ENCODE data around the gene HMGCS2. TPM values are rescaled to one million over a fixed set of nuclear protein-coding genes. Genes with fewer than 3 reads are reported as not detected.

HMGCS2 gene
- total and polyA plus RNA-seq, 9 of the 15 experiments (the other 6 are each of a cell fraction or from before 2014, with no cell fraction given) = 0.13 TPM; not detected in 8

DNA sequence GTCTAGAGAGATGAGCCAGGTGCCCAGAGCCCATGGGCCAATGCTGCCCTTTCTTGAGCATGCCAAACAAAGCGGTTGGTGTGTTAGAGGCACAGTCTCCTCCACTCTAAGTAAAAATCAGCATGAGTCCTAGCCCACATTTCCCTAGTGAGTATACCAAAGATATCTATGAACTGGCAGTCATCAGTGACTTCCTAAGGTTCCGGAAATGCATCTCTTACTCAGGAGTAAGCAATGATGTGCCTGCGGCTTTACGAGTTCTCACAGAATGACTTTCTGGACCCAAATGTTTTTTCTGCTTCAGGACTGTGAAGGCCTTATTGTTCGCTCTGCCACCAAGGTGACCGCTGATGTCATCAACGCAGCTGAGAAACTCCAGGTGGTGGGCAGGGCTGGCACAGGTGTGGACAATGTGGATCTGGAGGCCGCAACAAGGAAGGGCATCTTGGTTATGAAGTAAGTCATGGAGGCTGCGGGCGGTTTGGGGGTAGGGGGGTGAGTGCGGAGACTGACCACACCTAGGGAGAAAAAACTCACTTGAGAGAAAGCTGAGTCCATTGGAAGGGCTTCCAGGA is 47.8 kb downstream of the HMGCS2 start:
- Histone ChIP-seq H3K27me3 (ENCODE audit: control insufficient read depth in 2 of 2, insufficient read depth in 2 of 2, low read length in 2 of 2) (no peaks in the 10 kb centered on the region), H3K79me2 (ENCODE audit: control insufficient read depth, insufficient read depth, low read length) (peaks cover 34% of the 10 kb centered on the region; the same call in 2 of the 3 replicates), H2AFZ (ENCODE audit: low read depth, low read length) (no peak overlapping the region), H3K36me3 (ENCODE audit: control insufficient read depth, insufficient read depth, low read length) (peaks cover 14% of the 10 kb centered on the region), H4K20me1 (replicated peaks; ENCODE audit: control insufficient read depth, insufficient read depth, low read length) (peaks cover 28% of the 10 kb centered on the region; the same call in 1 of the 2 replicates), H3K4me2 (ENCODE audit: insufficient read depth, low read length) (no peak overlapping the region), H3K9me3 (replicated peaks; ENCODE audit: control insufficient read depth, insufficient read depth, low read depth, low read length) (no peaks in the 10 kb centered on the region), H3K4me1 (replicated peaks in 1 of 2; ENCODE audit: control insufficient read depth in 2 of 2, insufficient read depth in 2 of 2, low read length in 2 of 2) (peaks cover 0 to 3% of the 10 kb centered on the region in 2 experiments; a peak in 1 of 5 replicates), H3K9me1 (ENCODE audit: control insufficient read depth, insufficient read depth, low read length) (no peaks in the 10 kb centered on the region), H3K27ac (ENCODE audit: extremely low read depth, low read depth, low read length) (no peak overlapping the region), H3K9ac (ENCODE audit: insufficient read depth in 1 of 2, low read depth in 2 of 2, low read length in 2 of 2) (no peak overlapping the region), H3K4me3 (no peak overlapping the region)
- CTCF ChIA-PET (ENCODE audit: low intra/inter-chr PET ratio) = no interaction called here
- POLR2A ChIA-PET = interaction anchor here (3.3 kb wide), 1 partner anchor 12 kb away, joined by 10 read pairs; no protein-coding TSS in a partner anchor
- no peak for TF ChIP-seq HDAC8 (tag; IDR thresholded peaks at IDR 0.05)
- 0 out of 2 replicates have a peak, but pooled peaks have one; percentile 24 for TF ChIP-seq RBFOX2 (IDR thresholded peaks at IDR 0.05; ENCODE audit: low read depth, low read length)
- ATAC-seq (no peak), DNase-seq (ENCODE audit: extremely low read depth in 1 of 4, low spot score in 3 of 4) (no peak), FAIRE-seq (no peak)
- in situ Hi-C loops (cut with MboI) (no loop called here), intact Hi-C loops (cut with micrococcal nuclease) (no loop called here)
- no TSS peak for BruUV-seq (replicated peaks)
- 63% methylated on average over 11 of the region's 11 CpGs for WGBS (ENCODE audit: insufficient coverage, low coverage, missing lambda C conversion rate)

DNA sequence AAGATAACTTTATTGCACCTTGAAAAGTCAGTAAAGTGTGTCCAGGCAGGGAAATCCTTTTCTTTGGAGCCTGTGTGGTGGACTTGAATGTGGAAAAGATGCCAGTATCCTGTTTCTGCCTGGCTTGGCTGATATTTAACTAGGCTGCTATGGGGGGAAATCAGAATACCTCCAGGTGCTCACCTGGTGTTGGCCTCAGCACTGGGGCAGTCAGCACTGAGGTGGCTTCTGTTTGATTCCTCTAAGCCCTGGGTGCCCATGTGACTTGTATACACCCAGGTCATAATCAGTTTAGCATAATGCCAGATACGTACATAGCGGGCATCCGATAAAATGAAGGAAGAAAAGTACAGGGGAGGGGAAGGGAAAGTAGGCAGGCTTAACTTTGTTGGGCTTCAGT is 49.7 kb downstream of the HMGCS2 start:
- Histone ChIP-seq H3K9ac (ENCODE audit: insufficient read depth in 1 of 2, low read depth in 2 of 2, low read length in 2 of 2) (no peak overlapping the region), H3K27ac (ENCODE audit: extremely low read depth, low read depth, low read length) (no peak overlapping the region), H4K20me1 (replicated peaks; ENCODE audit: control insufficient read depth, insufficient read depth, low read length) (peaks cover 45% of the 10 kb centered on the region), H3K9me1 (ENCODE audit: control insufficient read depth, insufficient read depth, low read length) (no peaks in the 10 kb centered on the region), H3K27me3 (ENCODE audit: control insufficient read depth in 2 of 2, insufficient read depth in 2 of 2, low read length in 2 of 2) (no peaks in the 10 kb centered on the region), H3K9me3 (replicated peaks; ENCODE audit: control insufficient read depth, insufficient read depth, low read depth, low read length) (no peaks in the 10 kb centered on the region), H2AFZ (ENCODE audit: low read depth, low read length) (no peak overlapping the region), H3K79me2 (ENCODE audit: control insufficient read depth, insufficient read depth, low read length) (peaks cover 52% of the 10 kb centered on the region), H3K4me3 (no peak overlapping the region), H3K4me1 (replicated peaks in 1 of 2; ENCODE audit: control insufficient read depth in 2 of 2, insufficient read depth in 2 of 2, low read length in 2 of 2) (peaks cover 0 to 19% of the 10 kb centered on the region in 2 experiments; a peak in 4 of 5 replicates), H3K36me3 (ENCODE audit: control insufficient read depth, insufficient read depth, low read length) (peaks cover 13% of the 10 kb centered on the region), H3K4me2 (ENCODE audit: insufficient read depth, low read length) (no peak overlapping the region)
- 70% methylated on average over 3 of the region's 3 CpGs for WGBS (ENCODE audit: insufficient coverage, low coverage, missing lambda C conversion rate)
- TF ChIP-seq YBX1 (IDR thresholded peaks at IDR 0.05) (no peak), XRCC3 (IDR thresholded peaks at IDR 0.05) (no peak), KDM2B (CRISPR knock-in tag; IDR thresholded peaks at IDR 0.05) (no peak), ZNF24 (IDR thresholded peaks at IDR 0.05) (no peak), ZNF184 (CRISPR knock-in tag; IDR thresholded peaks at IDR 0.05) (no peak), NFE2L1 (tag; IDR thresholded peaks at IDR 0.05; ENCODE audit: borderline replicate concordance, low read depth) (no peak), HNRNPK (IDR thresholded peaks at IDR 0.05; ENCODE audit: low read depth, low read length, poor library complexity, severe bottlenecking) (no peak), ETV5 (CRISPR knock-in tag; IDR thresholded peaks at IDR 0.05; ENCODE audit: low read depth) (no peak), BRCA1 (IDR thresholded peaks at IDR 0.05) (no peak), BRCA1 (CRISPR knock-in tag; IDR thresholded peaks at IDR 0.05) (no peak), ZNF274 (IDR thresholded peaks at IDR 0.05; ENCODE audit: borderline replicate concordance, low read depth, low read length) (no peak), ZNF589 (CRISPR knock-in tag; IDR thresholded peaks at IDR 0.05; ENCODE audit: low read depth) (no peak)
- TF ChIP-seq, protein P1, sequence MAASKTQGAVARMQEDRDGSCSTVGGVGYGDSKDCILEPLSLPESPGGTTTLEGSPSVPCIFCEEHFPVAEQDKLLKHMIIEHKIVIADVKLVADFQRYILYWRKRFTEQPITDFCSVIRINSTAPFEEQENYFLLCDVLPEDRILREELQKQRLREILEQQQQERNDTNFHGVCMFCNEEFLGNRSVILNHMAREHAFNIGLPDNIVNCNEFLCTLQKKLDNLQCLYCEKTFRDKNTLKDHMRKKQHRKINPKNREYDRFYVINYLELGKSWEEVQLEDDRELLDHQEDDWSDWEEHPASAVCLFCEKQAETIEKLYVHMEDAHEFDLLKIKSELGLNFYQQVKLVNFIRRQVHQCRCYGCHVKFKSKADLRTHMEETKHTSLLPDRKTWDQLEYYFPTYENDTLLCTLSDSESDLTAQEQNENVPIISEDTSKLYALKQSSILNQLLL (CRISPR knock-in tag; IDR thresholded peaks at IDR 0.05; ENCODE audit: borderline replicate concordance) = no peak
- ATAC-seq (no peak), FAIRE-seq (no peak), DNase-seq (ENCODE audit: extremely low read depth in 1 of 4, low spot score in 3 of 4) (no peak)
- ChIA-PET POLR2A (no interaction called here), CTCF (ENCODE audit: low intra/inter-chr PET ratio) (no interaction called here)
- BruUV-seq (replicated peaks) = no TSS peak
- in situ Hi-C loops (cut with MboI) = no loop called here
- intact Hi-C loops (cut with micrococcal nuclease) = no loop called here

All from K562 (cell line).